Eye (tissue), 1 donor: ENCODE results near the gene AHDC1.
A peak's percentile ranks its signal among the peaks of the same experiment; 100 is the strongest.

Experiments used
- DNase-seq: peaks from one replicate; pipeline ENCODE4 v3.0.0-alpha.2; 2015

AHDC1 gene

DNA sequence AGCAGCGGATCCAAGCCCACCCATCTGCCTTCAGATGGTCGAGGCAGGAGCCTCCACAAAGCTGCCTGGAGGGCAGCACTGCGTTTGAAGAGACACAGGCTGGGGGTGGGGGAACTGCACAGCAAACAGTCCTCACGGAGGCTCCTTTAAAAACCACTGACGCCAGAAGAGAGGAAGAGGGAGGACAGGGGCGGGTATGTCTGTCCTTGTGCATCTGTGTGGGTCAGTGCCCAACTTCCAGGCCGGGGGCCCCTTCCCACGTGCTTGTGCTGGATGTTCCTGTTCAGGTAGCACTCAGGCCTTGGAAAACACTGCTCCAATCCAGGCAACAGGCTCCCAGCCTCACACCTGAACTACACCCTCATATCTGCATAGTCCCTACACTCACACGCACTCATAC lies 7.7 kb downstream of the AHDC1 start:
- no peak for DNase-seq

DNA sequence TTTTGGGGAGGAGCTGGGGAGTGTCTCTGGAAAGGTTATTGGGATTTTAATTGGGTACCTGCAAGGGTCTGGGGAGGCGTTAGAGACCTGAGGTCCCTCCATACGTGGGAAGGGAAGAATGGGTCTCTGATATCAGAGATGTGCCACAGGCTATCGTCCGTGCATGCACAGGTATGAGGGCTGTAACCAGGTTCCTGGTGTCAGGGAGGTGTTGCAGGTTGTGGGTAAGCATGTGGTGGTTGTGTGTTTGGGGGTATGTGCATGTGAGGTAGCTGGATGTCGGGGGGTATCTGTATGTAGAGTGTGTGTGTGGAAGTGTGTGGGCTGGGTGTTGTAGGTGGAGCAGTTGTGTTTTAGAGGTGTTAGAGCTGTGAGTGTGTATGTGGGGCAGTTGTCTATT lies 8.3 kb downstream of the AHDC1 start:
- DNase-seq, result no peak

DNA sequence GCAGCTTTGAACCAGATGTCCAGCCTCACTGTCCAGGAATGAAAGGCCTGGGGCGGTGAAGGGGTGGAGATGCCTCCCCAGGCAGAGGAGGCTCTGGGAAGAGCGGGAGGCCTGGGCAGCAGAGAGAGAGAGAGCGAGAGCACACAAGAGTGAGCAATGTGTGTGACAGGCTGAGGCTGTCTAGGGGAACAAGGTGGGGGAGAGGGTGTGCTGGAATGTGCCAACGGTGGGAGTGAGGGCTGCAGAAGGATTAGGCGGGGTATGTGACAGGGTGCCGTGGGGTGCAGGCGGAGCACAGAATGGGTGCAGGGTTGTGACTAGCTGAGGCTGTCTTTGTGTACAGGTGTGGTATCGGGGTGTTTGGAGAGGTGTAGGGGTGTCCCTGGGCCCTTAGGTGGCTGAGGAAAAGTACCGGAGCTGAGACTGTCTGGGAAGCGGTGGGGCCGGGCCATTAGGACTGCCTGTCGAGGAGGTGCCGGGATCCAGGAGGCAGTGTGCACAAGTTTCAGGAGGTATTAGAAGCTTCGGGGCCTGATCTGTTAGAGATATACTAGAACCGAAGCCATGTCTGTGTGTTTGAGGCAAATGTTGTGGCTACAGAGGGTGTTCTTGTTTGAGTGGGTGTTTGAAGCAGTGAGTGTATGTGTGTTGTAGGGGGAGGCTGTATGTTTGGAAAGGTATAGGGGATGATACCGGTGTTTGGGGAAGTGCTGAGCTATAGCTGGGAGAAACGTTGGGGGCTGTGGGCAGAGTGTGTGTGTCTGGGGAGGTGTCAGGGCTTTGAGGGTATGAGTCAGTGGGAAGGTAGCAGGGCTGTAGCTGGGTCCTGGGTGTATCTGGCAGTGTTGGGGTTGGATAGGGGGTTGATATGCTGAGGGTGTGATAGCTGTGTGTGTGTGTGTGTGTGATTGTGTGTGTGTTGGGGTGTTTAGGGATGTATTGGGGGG lies 9.1 kb downstream of the AHDC1 start:
- peak; percentile 61 for DNase-seq

DNA sequence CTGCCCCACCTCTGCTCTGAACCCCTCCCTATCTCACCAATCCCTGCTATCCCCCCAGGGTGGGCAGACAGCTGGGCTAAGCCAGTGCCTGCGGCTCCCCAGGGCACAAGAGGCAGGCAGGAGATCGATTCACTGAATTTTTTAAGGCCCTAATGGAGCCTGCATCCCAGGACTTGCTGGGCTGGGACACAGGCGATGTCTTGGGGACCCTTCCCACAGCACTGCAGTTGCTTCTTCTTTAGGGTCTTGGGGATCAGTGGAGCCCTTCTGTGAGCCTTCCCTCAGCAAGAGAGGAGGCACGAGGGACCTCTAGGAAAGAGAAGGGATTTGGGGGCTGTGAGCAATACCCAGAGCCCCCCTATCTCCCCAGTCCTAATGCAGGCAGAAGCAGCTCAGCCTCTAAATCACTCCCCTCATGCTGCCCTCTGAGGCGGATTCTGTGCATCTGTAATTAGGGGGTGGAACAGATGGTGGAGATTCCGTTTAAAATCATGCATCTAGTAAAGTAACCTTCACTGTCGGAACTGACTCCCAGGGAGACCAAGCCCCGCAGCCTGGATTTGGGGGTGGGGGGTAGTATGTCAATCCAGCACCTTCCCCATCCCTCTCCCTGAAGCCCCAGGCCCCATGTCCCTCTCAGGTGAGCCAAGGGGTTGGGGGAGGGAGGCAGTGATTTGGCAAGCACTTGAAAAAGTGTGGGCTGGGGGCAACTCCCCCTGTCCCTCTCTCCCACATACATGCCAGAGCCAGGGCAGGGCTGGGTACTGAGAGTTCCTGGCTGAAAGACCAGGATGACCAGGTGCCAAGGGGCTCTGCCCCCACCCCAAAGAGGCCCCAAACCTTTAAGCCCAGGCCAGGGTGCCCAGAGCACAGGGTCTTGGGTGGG lies 10.0 kb downstream of the AHDC1 start:
- peak; percentile 72 for DNase-seq

DNA sequence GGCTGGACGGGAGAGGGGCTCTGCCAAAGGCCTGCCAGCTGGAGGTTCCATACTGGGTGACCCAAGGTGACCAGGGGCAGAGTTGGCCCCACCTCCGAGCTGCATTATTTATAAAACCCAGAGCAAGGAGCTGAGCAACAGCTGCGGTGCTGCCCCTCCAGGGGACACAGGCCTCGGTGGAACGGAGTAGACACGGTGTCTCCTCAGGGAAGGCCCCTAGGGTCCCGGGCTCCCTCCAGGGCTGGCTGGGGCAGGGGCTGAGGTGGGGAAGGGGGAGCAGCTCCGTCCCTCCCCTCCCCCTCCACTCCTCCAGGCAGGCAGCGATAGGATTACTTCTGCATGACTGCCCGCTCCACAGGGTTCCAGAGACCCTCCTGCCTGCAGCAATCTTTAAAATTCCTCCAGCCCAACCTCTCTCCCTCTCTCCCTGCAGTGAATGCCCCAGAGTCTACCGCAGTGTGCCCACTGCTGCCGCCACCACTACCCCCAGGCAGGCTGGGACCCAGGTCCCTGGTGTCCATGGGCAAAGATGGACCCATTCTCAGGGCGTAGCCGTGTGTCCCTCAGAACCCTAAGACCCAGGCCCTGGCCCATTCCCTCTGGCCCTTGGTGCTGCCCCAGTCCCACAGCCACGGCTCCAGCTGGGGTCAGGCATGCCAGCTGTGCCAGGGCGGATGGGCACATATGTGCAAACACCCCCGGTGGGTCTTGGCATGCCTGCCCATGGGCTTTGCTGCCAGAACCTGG lies 10.8 kb downstream of the AHDC1 start:
- DNase-seq, result peak; percentile 95

DNA sequence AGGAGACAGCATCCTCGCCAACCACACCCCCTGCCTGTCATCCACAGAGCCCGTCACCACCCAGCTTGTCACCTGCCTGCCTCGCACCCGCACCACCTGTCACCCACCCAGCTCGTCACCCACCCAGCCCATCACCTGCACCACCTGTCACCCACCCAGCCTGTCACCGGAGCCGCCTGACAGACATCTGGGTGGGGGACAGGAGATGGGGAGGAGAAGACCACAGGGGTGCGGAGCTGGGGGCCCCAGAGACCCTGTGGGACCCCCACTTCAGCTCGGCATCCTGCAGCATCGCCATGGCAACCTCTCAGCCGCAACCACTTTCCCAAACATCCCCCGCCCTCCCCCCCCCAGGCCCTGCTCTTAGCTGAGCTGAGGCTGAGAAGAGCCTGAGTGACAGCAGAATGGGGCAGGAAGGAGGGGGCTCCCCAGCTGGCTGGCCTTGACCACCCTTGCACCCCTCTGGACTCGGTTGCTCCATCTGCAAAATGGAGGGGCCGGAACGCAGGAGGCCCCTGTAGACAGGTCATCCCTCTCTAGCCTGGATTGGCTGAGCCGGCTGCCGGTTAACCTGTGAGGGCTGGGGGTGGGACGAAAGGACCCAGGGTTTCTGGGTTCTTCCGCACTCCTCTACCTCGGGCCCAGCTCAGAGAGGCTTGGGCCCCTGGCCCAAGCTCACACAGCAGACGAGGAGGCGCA lies 11.6 kb downstream of the AHDC1 start:
- DNase-seq, result peak; percentile 75

DNA sequence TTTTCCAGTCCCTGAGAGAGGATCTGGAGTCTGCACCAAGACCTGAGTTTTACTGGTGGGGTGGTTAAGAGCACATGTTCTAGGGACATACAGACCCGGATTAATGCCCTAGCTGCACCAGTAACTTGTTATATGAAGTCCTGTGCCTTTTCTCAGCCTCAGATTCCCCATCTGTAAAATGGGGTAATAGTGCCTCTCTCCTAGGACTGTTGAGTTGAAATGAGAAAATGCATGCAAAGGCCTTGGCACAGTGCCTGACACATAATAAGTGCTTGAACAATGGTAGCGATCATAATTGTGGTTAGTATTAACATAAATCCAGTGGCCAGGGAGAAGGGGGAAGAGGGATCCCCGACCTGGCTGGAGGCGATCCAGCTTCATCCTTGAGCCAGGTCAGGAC lies 12.3 kb downstream of the AHDC1 start:
- peak; percentile 53 for DNase-seq

DNA sequence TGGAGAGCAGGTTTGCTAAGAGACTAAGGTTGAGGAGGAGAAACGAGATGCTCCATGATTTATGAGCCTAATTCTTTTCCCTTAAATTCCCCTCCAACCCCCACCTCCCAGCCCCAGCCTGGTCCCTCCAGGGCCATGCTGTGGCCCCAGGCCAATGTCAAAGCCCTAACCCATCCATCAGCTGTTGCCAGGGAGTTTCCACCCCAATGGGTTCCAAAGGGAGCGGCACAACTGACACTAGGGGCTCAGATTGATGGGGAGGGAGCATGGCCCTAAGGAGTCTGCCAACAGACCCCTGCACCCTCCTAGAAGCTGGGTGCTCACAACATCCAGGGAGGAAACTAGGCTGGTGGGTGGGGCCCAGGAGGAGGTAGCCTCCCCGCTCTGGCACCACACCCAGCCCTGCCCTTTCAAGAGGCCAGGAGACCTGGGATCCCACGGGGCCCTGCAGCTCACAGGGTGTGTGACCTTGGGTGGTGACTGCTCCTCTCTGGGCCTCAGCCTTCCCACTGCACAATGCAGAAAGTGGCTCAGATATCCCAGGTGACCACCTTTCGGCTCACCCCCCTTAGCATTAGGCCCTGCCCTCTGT lies 12.9 kb downstream of the AHDC1 start:
- DNase-seq, result no peak

DNA sequence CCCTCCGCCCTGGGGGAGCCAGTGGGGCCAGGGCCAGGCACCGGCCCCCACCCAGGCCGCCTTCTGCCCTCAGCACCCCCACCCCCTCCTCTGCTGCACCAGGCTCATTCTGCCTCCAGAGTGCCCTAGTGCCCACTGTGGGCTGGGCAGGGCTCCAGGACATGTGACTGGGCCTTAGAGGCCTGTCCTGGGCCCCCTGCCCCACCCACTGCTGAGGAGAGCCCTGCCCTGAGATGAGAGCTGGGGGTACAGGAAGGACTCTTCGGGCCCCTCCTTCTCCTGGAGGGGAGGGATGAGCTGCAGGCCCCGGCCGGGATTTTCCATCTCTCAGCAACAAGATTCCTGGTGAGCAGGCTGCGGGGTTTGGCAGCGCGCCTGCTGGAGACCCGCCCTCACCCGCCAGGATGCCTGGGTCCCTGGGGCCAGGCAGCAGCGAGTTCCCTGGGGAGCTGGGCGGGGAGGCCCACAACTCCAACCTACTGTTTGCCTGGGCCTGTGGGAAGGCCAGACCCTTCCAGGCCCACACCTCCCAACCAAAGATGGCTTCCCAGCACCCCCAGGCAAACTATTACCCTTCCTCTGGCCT lies 14.0 kb downstream of the AHDC1 start:
- DNase-seq, result no peak

DNA sequence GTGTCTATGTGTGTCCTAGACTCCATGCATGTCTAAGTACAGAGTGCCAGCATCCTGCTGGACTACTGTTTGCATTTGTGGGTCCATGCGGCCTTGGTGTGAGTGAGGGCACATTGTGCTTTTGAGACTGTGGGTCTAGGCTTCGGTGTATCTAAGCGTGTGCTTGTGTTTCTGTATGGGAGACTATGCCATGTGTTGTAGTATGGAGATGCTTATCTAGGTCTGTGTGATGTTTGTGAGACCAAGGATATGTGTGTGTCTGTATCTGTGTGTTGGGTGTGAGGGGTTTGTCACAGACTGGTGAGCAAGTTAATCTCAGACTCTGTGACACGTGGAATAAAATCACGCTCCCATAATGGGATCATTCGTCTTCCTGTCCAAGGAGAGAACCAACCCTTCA lies 14.5 kb downstream of the AHDC1 start:
- DNase-seq, result no peak

DNA sequence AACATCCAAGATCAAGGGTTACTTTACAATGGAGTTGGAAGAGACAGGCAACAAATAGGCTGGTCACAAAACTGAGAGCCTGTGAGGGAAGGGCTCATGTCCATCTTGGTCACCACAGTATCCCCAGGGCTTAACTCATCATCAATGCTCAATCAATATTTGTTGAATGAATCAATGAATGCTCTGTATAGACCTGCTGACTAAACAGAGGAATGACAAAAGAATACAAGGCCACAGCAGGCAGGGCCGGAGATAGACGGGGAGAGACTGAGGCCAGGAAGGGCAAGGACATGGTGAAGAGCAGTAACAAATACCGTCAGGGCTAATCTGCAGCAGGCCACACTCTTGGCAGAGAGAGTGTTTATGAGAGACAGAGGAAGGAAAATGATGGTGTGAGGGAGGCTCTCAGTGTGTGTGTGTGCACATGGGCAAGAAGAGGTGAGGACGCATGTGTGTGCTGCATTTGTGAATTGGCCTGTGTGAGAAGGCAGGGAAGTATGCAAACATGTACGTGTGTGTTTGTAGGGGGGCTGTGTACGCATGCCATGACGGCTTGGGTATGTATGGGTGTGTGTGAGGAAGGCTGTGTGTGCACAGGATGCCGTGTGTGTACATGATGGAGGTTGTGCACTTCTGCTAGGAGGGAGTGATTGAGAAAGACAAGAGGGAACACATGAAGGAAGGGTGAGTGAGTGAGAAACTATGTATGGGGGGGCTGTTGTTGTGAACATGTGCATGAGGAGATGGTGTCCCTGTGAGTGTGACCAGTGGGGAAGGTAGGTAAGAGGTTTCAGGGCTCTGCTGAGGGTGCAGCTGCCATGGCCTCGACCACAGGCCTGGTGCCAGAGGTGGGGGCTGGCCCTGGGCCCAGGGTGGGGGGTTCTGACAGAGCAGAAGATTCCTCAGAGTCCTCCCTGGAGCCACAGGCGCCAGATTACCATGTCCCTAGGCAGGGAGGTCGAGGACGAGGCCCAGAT lies 15.4 kb downstream of the AHDC1 start:
- DNase-seq, result peak; percentile 5

DNA sequence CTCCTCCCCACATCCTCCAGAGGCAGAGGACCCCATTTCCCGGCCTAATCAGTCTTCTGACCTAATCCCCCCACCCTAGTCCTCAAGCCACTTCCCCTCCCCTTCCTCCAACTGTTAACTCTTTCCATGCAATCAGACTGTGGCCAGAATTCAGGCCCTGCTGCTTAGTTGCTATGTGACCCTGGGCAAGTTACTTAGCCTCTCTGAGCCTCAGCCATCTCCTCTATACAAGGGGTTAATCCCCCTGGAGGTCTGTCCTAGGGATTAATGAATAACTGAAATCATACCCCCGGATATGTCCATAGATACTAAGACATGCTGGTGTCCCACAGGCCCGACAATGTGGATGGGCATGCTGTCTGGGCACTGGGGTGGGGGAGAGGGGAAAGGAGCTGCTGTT lies 18.3 kb downstream of the AHDC1 start:
- peak; percentile 1 for DNase-seq

DNA sequence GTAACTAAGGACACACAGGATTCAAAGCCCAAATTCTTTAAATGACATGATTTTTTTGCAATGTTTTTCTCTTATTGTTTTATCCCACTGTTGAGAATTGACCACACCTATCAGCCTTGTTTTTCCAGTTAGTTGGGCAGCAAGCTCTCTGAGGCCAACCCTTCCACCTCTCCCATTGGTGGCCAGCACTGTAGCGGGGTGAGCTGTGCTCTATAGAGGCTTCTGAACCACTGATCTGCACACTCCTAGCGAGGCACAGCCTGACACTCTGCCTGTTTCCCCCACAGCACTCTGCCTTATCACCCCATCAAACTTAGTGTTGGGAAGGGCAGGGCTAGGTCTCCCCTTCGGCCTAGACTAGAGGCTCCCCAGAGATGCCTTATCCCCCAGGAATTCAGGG lies 19.5 kb downstream of the AHDC1 start:
- DNase-seq, result no peak

DNA sequence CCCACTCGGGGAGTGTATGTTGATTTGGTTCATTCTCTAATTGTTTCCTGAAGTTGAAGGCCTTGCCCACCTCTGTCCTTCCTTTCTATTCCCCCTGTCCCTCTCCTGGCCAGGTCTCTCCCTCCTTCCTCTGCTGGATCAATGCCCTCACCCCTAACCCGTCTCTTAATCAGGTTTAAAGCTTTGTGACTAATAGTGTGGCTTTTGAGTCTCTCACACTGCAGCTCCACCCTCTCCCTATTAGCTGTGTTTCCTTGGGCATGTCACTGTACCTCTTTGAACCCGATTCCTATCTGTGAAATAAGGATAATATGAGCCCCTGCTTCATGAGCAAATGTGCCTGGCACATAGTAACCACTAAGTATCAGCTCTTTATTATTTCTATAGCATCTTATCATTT lies 20.5 kb downstream of the AHDC1 start:
- DNase-seq, result peak; percentile 1

DNA sequence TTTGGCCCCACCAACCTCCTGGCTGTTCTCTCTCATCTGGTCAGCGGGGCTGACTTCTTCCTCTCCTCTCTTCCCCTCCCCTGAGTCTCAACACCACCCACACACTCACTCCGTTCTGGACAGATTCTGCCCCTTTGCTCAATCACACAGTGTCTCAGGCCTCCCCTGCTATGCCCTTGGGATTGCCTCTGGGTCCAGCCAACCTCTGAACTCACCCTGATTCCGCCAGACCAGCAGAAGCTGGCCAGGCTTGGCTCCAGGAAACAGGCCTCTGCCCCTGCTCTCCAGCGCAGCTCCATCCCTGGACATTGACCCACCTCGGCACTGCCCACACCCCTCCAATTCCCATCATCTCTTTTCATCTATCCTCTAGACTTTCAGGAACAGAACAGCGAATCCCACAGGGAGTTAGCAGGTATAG lies 22.1 kb downstream of the AHDC1 start:
- DNase-seq, result no peak

DNA sequence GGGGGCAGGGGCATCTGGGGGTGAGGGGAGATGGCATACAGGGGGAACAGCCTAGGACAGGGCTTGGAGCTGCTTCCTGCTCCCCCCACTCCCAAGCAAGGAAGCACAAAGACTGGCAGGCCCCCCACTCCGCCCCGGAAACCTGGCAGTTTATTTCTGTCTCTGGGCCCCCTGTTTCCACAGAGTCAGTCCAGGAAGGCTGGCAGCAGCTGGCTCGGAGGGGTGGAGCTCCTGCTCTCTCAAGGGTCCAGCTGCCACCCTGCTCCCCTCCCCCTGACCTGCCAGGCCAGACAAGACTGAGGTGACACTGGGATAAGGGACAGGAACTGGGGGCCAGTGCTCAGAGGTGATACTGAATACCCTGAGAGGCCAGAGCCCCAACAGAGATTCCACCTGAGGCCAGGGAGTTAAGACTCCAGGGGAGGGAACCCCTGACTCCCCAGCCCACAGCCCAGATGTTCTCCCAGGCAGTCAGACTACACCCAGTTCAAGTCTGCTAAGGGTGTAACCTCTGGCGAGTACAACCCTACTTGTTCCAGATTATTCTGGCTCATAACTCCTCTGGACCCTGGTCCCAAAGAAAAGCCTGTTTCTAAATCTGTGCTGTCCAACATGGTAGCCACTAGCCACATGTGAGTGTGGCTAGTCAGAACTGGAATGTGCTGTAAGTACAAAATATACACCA lies 26.3 kb downstream of the AHDC1 start:
- DNase-seq, result peak; percentile 62

DNA sequence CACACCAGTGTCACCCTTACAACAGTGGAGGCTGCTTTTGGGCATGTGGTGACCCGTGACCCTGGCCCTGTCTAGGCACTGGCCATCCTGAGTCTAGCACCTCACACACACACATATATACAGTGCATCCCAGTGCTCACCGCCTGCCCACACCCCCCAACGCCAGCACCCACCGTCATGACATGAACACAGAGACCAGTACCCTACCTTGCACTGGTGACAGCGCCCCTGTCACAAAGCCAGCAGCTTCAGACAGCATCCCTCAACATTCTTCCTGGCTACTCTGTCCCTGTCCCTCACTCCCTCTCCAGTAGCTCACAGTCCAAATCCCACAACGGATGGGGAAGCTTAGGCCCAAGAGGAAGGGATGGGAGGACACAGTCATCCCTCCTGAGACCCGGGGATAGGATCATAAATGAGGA lies 27.1 kb downstream of the AHDC1 start:
- peak; percentile 40 for DNase-seq

DNA sequence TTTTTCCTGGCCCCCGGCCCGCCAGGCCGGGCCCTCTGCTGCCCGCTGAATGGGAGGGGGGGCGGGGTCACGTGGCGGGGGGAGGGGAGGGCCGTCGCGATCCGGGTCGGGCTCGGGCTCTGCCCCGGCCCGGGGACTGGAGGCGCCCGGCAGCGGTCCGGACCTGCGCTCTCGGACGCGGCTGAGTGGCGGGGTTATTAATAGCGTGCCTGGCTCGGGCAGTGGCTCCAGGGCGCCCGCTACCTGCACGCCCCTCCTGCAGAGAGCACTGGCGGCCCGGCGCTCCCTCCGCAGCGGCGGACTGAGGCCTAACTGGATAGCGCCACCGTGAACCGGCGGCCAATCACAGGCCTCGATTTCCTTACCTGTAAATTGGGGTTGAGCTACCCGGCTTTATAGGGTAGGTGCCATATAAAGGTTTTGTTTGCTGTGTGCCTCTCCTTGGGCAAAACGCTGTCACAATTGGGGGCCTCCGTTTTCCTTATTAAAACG lies 28.1 kb downstream of the AHDC1 start:
- DNase-seq, result peak; percentile 70
